ENCODE results near the gene SIL1. TPM values are rescaled to one million over a fixed set of nuclear protein-coding genes. Genes with fewer than 3 reads are reported as not detected.

The SIL1 gene
- total and polyA plus RNA-seq, 2 donors (not counting 3 experiments of a cell fraction or from before 2014, with no cell fraction given): 47.6 to 67.2 TPM

DNA sequence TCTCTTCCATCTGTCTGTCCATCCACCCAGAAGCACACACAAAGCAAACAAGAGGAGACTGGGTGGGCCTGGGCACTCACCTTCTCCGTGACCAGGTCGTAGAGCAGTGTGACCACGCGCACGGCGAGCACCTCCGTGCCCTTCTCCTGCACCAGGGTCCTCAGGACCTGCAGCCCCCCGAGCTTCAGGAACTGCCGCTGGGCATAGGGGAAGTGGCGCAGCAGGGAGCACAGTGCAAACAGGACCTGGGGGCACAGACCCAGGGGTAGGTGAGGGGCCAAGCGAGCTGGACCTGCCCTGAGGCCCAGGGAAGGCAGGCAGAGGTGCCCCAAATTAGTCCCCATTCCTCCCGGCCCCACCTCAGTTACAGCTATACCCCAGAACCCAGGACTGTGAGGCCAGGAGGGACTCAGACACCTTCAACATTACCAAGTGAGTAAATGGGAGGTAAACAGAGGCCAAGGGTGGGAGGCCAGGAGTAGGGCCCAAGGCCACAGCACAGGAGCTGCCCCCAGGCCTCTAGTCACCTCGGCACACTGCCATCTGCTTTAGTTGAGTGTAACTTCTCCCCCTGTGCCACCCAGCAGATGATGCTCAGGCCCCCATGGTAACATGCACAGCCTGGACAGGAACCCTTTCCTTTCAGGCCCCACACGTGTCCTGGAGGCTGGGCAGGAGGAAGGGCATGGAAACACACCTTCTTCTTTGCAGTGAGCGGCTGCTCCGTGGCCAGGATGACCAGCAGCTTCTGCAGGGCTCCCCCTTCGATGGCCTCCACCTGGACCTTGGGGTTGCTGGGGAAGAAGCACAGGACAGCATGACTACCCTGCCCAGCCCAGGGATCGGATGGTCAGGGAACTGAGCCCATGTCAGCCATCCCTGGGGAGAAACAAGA is 246.8 kb downstream of the SIL1 start:
- Histone ChIP-seq H3K79me2 (ENCODE audit: control insufficient read depth, insufficient read depth, low read length) (no peaks in the 10 kb centered on the region), H3K36me3 (ENCODE audit: control insufficient read depth in 2 of 2, extremely low read depth in 1 of 2, insufficient read depth in 2 of 2, low read length in 2 of 2) (no peaks in the 10 kb centered on the region), H3K4me3 (replicated peaks in 1 of 3; ENCODE audit: insufficient read depth in 1 of 3, low read depth in 1 of 3, low read length in 3 of 3) (no peak overlapping the region), H3K4me1 (ENCODE audit: control insufficient read depth, extremely low read depth, insufficient read depth, low read length) (peaks cover 6% of the 10 kb centered on the region), H3K27me3 (ENCODE audit: control insufficient read depth in 2 of 2, insufficient read depth in 2 of 2, low read length in 2 of 2) (no peaks in the 10 kb centered on the region), H3K27ac (ENCODE audit: insufficient read depth, low read depth, low read length) (no peak overlapping the region), H4K20me1 (replicated peaks; ENCODE audit: control insufficient read depth, extremely low read depth, insufficient read depth, low read length) (no peaks in the 10 kb centered on the region), H3K9me3 (replicated peaks; ENCODE audit: control insufficient read depth, insufficient read depth, low read length) (no peaks in the 10 kb centered on the region), H3K9ac (replicated peaks; ENCODE audit: extremely low read depth, insufficient read depth, low read length) (no peak overlapping the region), H3K4me2 (ENCODE audit: insufficient read depth, low read length) (no peak overlapping the region), H3K9me1 (replicated peaks; ENCODE audit: control insufficient read depth, extremely low read depth, insufficient read depth, low read length) (no peaks in the 10 kb centered on the region), H2AFZ (ENCODE audit: low read depth, low read length) (no peak overlapping the region)
- BruUV-seq (replicated peaks): no TSS peak
- TF ChIP-seq POLR2A (IDR thresholded peaks at IDR 0.05; ENCODE audit: low read depth, low read length): no peak
- TF ChIP-seq GATA2 (IDR thresholded peaks at IDR 0.05; ENCODE audit: insufficient read depth, insufficient read length, low read depth, low read length): no peak
- TF ChIP-seq FOS (IDR thresholded peaks at IDR 0.05; ENCODE audit: borderline replicate concordance, insufficient read depth, low read length): no peak
- TF ChIP-seq POLR2AphosphoS5 (IDR thresholded peaks at IDR 0.05; ENCODE audit: insufficient read depth, low read depth, low read length): no peak
- no peak for TF ChIP-seq MYC (IDR thresholded peaks at IDR 0.05; ENCODE audit: low read depth, low read length)
- no peak for TF ChIP-seq MAX (IDR thresholded peaks at IDR 0.05; ENCODE audit: insufficient read depth, insufficient read length)
- no peak for TF ChIP-seq JUN (IDR thresholded peaks at IDR 0.05; ENCODE audit: borderline replicate concordance, insufficient read depth, insufficient read length, low read depth)
- TF ChIP-seq EZH2 (IDR thresholded peaks at IDR 0.05; ENCODE audit: borderline replicate concordance, low read depth, low read length, severe bottlenecking): no peak
- no peak for TF ChIP-seq CTCF (IDR thresholded peaks at IDR 0.05; ENCODE audit: extremely low read depth in 1 of 2, insufficient read depth in 1 of 2, low read depth in 1 of 2, low read length in 2 of 2)
- dilution Hi-C loops (cut with MboI; ENCODE audit: extremely low pct_ligation_motif_present, low sequenced_read_pairs): no loop called here
- intact Hi-C loops (cut with micrococcal nuclease): no loop called here
- FAIRE-seq (no peak), DNase-seq (ENCODE audit: low read depth, low spot score) (no peak)
- CTCF ChIA-PET: interaction anchor here (1.1 kb wide), 1 partner anchor 162 kb away, joined by 3 read pairs; no protein-coding TSS in a partner anchor
- POLR2A ChIA-PET: no interaction called here
